IMR-90 (cell line): ENCODE measurements around the gene PAPLN. TPM values are rescaled to one million over a fixed set of nuclear protein-coding genes. Genes with fewer than 3 reads are reported as not detected.

ENCODE experiments used
- ATAC-seq: fragments of 200-7000 bp; cut with Tn5 transposase; 2 replicates; pipeline ENCODE4 v1.9.1; 2020; ENCODE audit warnings: low read depth, mild to moderate bottlenecking, moderate library complexity
- BruUV-seq: library from RNA; stranded (reverse); fragments of 400-500 nt; replicated peaks from 2 replicates; lab custom pipeline; 2021; lab: Mats Ljungman, UMichigan
- CTCF ChIA-PET: fragments of 300-600 bp; formaldehyde crosslinking; extraction: SDS; loops from one replicate; lab custom pipeline; 2021; ENCODE audit warnings: antibody characterized with exemption; lab: Yijun Ruan, JAX
- POLR2A ChIA-PET: fragments of 300-600 bp; sonication (Branson Sonifier 250); formaldehyde crosslinking; loops from one replicate; lab custom pipeline; 2022; ENCODE audit warnings: antibody characterized with exemption; ENCODE audit not compliant: unreplicated experiment; lab: Charles Lee
- DNase-seq: peaks from one replicate; pipeline ENCODE4 v3.0.0; 2013
- H2AFZ ChIP-seq: replicated peaks from 2 replicates; pipeline ENCODE3; 2013; ENCODE audit warnings: low read length, mild to moderate bottlenecking; ENCODE audit not compliant: poor library complexity
- H2AK5ac ChIP-seq: 2 replicates; pipeline ENCODE4 v1.6.1; 2013; ENCODE audit warnings: low read depth, low read length, inconsistent platforms
- H2AK9ac ChIP-seq: replicated peaks from 2 replicates; pipeline ENCODE3; 2013; ENCODE audit warnings: mild to moderate bottlenecking, low read depth, low read length, moderate library complexity; ENCODE audit not compliant: poor library complexity
- H2BK120ac ChIP-seq: 2 replicates; pipeline ENCODE4 v1.6.1; 2013; ENCODE audit warnings: low read depth, low read length, inconsistent platforms
- H2BK15ac ChIP-seq: 3 replicates; pipeline ENCODE4 v1.6.1; 2013; ENCODE audit warnings: low read depth, low read length, inconsistent platforms
- H2BK20ac ChIP-seq: 2 replicates; pipeline ENCODE4 v1.6.1; 2013; ENCODE audit warnings: low read depth, mild to moderate bottlenecking, inconsistent platforms, low read length, moderate library complexity
- H2BK5ac ChIP-seq: 2 replicates; pipeline ENCODE4 v1.6.1; 2013; ENCODE audit warnings: mild to moderate bottlenecking, low read depth, low read length, inconsistent platforms; ENCODE audit not compliant: poor library complexity, severe bottlenecking
- H3K14ac ChIP-seq: replicated peaks from 2 replicates; pipeline ENCODE4 v1.6.1; 2013; ENCODE audit warnings: low read depth, low read length, inconsistent platforms
- H3K18ac ChIP-seq: 2 replicates; pipeline ENCODE4 v1.6.1; 2013; ENCODE audit warnings: low read depth, low read length, control low read depth
- H3K23ac ChIP-seq: 2 replicates; pipeline ENCODE4 v1.6.1; 2013; ENCODE audit warnings: low read depth, low read length, inconsistent platforms
- H3K27ac ChIP-seq: 2 replicates; pipeline ENCODE4 v1.5.1; 2013; ENCODE audit warnings: mild to moderate bottlenecking, control low read depth, low read length; ENCODE audit not compliant: insufficient read depth
- H3K27me3 ChIP-seq: 2 replicates; pipeline ENCODE4 v1.6.1; 2013; ENCODE audit warnings: low read length; ENCODE audit not compliant: control insufficient read depth, insufficient read depth
- H3K36me3 ChIP-seq: 2 replicates; pipeline ENCODE4 v1.6.1; 2013; ENCODE audit warnings: low read length, mixed read lengths; ENCODE audit not compliant: control insufficient read depth, insufficient read depth
- H3K4ac ChIP-seq: 2 replicates; pipeline ENCODE4 v1.6.1; 2013; ENCODE audit warnings: low read depth, low read length, inconsistent platforms
- H3K4me1 ChIP-seq: 2 replicates; pipeline ENCODE4 v1.6.1; 2013; ENCODE audit warnings: low read length, mixed read lengths; ENCODE audit not compliant: control insufficient read depth, insufficient read depth
- H3K4me2 ChIP-seq: 2 replicates; pipeline ENCODE4 v1.6.1; 2013; ENCODE audit warnings: low read depth, mild to moderate bottlenecking, control low read depth, low read length, moderate library complexity
- H3K4me3 ChIP-seq: 2 replicates; pipeline ENCODE4 v1.5.1; 2013; ENCODE audit warnings: low read depth, mild to moderate bottlenecking, control low read depth, low read length, moderate library complexity; ENCODE audit not compliant: insufficient read depth
- H3K56ac ChIP-seq: 2 replicates; pipeline ENCODE4 v1.6.1; 2013; ENCODE audit warnings: low read length, inconsistent platforms; ENCODE audit not compliant: insufficient read depth; ENCODE audit errors: extremely low read depth
- H3K79me1 ChIP-seq, 2 experiments: 2 replicates each; pipeline ENCODE4 v1.6.1; 2013; ENCODE audit warnings: low read length in 2 of 2, inconsistent platforms in 1 of 2, low read depth in 1 of 2
- H3K9ac ChIP-seq: 2 replicates; pipeline ENCODE4 v1.6.1; 2013; ENCODE audit warnings: low read depth, low read length, control low read depth
- H3K9me1 ChIP-seq: 2 replicates; pipeline ENCODE4 v1.6.1; 2013; ENCODE audit warnings: low read length, inconsistent platforms; ENCODE audit not compliant: insufficient read depth
- H3K9me3 ChIP-seq: 2 replicates; pipeline ENCODE4 v1.6.1; 2013; ENCODE audit warnings: low read length; ENCODE audit not compliant: control insufficient read depth, insufficient read depth
- H4K20me1 ChIP-seq: 2 replicates; pipeline ENCODE4 v1.6.1; 2013; ENCODE audit warnings: low read length, inconsistent platforms; ENCODE audit not compliant: insufficient read depth
- H4K5ac ChIP-seq: 2 replicates; pipeline ENCODE4 v1.6.1; 2013; ENCODE audit warnings: mild to moderate bottlenecking, low read depth, low read length, control low read depth
- H4K8ac ChIP-seq, 2 experiments: 2 replicates each; pipeline ENCODE4 v1.6.1; 2013; ENCODE audit warnings: low read depth in 2 of 2, low read length in 2 of 2, control low read depth in 1 of 2, inconsistent platforms in 1 of 2
- H4K91ac ChIP-seq: 2 replicates; pipeline ENCODE4 v1.6.1; 2013; ENCODE audit warnings: low read depth, low read length, inconsistent platforms; ENCODE audit not compliant: insufficient read depth
- BHLHE40 ChIP-seq: fragments of 150-350 bp; IDR thresholded peaks from 2 replicates; pipeline ENCODE4 v1.6.1; 2016; ENCODE audit warnings: mild to moderate bottlenecking, low read depth, low read length
- CEBPB ChIP-seq: IDR thresholded peaks from 2 replicates; pipeline ENCODE4 v1.6.1; 2012; ENCODE audit warnings: low read depth, low read length, improper control_type of control experiment
- CHD1 ChIP-seq: IDR thresholded peaks from 2 replicates; pipeline ENCODE4 v1.6.1; 2012; ENCODE audit warnings: low read depth, low read length, improper control_type of control experiment
- MAFK ChIP-seq: IDR thresholded peaks from 2 replicates; pipeline ENCODE4 v1.6.1; 2012; ENCODE audit warnings: low read depth, low read length, improper control_type of control experiment
- MAZ ChIP-seq: IDR thresholded peaks from 2 replicates; pipeline ENCODE4 v1.6.1; 2012; ENCODE audit warnings: low read depth, mild to moderate bottlenecking, low read length, improper control_type of control experiment, moderate library complexity, borderline replicate concordance
- MXI1 ChIP-seq: IDR thresholded peaks from 2 replicates; pipeline ENCODE4 v1.6.1; 2012; ENCODE audit warnings: low read depth, mild to moderate bottlenecking, low read length, moderate library complexity, borderline replicate concordance
- NFE2L2 ChIP-seq: fragments of 150-350 bp; IDR thresholded peaks from 2 replicates; pipeline ENCODE4 v1.6.1; 2016; ENCODE audit warnings: low read depth, mild to moderate bottlenecking, low read length
- POLR2A ChIP-seq: IDR thresholded peaks from 2 replicates; pipeline ENCODE4 v1.6.1; 2012; ENCODE audit warnings: mild to moderate bottlenecking, low read depth, low read length
- RAD21 ChIP-seq: IDR thresholded peaks from 2 replicates; pipeline ENCODE4 v1.6.1; 2012; ENCODE audit warnings: low read length, improper control_type of control experiment
- RCOR1 ChIP-seq: IDR thresholded peaks from 2 replicates; pipeline ENCODE4 v1.6.1; 2012; ENCODE audit warnings: mild to moderate bottlenecking, low read length, improper control_type of control experiment; ENCODE audit not compliant: insufficient replicate concordance
- RFX5 ChIP-seq: IDR thresholded peaks from 2 replicates; pipeline ENCODE4 v1.8.0; 2012; ENCODE audit warnings: low read depth, mild to moderate bottlenecking, low read length, moderate library complexity
- SMC3 ChIP-seq: fragments of 150-350 bp; IDR thresholded peaks from 2 replicates; pipeline ENCODE4 v1.6.1; 2016; ENCODE audit warnings: low read depth, mild to moderate bottlenecking, antibody characterized with exemption, low read length, moderate library complexity
- USF2 ChIP-seq: fragments of 150-350 bp; IDR thresholded peaks from 2 replicates; pipeline ENCODE4 v1.6.1; 2017; ENCODE audit warnings: mild to moderate bottlenecking, antibody characterized with exemption, low read length, low read depth
- WGBS, 2 experiments: methylation state at CpG; one replicate each; pipeline versions ENCODE4 v1.1.5 to v1.1.7; 2013; ENCODE audit warnings: missing lambda C conversion rate in 2 of 2; ENCODE audit not compliant: insufficient read length in 1 of 2; ENCODE audit errors: extremely low coverage in 2 of 2; 5-methylcytosine and 5-hydroxymethylcytosine counted together
- dilution Hi-C: fragments of 300-500 bp; cut with HindIII; formaldehyde crosslinking; loops from one replicate; pipeline ENCODE4 v1.14.3; 2018; ENCODE audit warnings: low sequenced_read_pairs; ENCODE audit not compliant: unreplicated experiment
- in situ Hi-C: fragments of 300-500 bp; cut with MboI; formaldehyde crosslinking; loops from 3 replicates; pipeline ENCODE4 v1.14.3; 2019; ENCODE audit warnings: low sequenced_read_pairs, inconsistent platforms, mixed read lengths
- intact Hi-C: fragments of 100-400 bp; cut with micrococcal nuclease; formaldehyde crosslinking; loops from 2 replicates; pipeline ENCODE4 v1.10.0; 2022
- polyA plus RNA-seq, 3 experiments: library from polyadenylated mRNA; depleted of rRNA; stranded (reverse); fragments of >200 nt; gene quantifications; 2 replicates each; pipeline ENCODE4 v1.2.3, GENCODE V29; 2012; ENCODE audit warnings: low replicate concordance in 1 of 3
- total RNA-seq: library from RNA; depleted of rRNA; stranded (reverse); fragments of >200 nt; gene quantifications from 2 replicates; pipeline ENCODE4 v1.2.3, GENCODE V29; 2012
- TF ChIP-seq, protein P1 (sequence below): conservative IDR thresholded peaks from 2 replicates; pipeline ENCODE4 v1.5.1; 2012; ENCODE audit warnings: mild to moderate bottlenecking, low read depth, low read length, improper control_type of control experiment
- TF ChIP-seq, protein P2 (sequence below): fragments of 150-350 bp; IDR thresholded peaks from 2 replicates; pipeline ENCODE4 v1.6.1; 2016; ENCODE audit warnings: low read depth, mild to moderate bottlenecking, low read length, moderate library complexity, borderline replicate concordance

Gene PAPLN
- total and polyA plus RNA-seq, 2 of the 4 experiments (the other 2 are of a cell fraction) = 0.36 to 1.2 TPM

GRCh38 chr14:73252491-73253322 lies 15.4 kb downstream of the PAPLN start:
- 85% methylated on average over 15 of the region's 29 CpGs; no CpG with 5 or more reads in 1 of the 2 experiments for WGBS, 2 experiments
- Histone ChIP-seq H3K18ac (no peak overlapping the region), H3K4ac (no peak overlapping the region), H3K27me3 (no peaks in the 10 kb centered on the region), H4K91ac (no peak overlapping the region), H4K8ac (no peak overlapping the region), H2AFZ (no peak overlapping the region), H2BK20ac (no peak overlapping the region), H2BK5ac (no peak overlapping the region), H3K4me2 (no peak overlapping the region), H4K5ac (no peak overlapping the region), H3K4me3 (no peak overlapping the region), H3K9me3 (no peaks in the 10 kb centered on the region), H3K56ac (no peak overlapping the region), H3K14ac (no peak overlapping the region), H3K23ac (no peak overlapping the region), H2BK120ac (no peak overlapping the region), H3K79me1 (no peaks in the 10 kb centered on the region), H3K4me1 (no peaks in the 10 kb centered on the region), H2AK9ac (peak overlapping the region; percentile 65), H3K27ac (no peak overlapping the region), H2AK5ac (no peak overlapping the region), H4K20me1 (no peaks in the 10 kb centered on the region), H3K36me3 (no peaks in the 10 kb centered on the region), H3K9ac (no peak overlapping the region), H3K9me1 (no peaks in the 10 kb centered on the region), H2BK15ac (no peak overlapping the region)
- ATAC-seq (no peak), DNase-seq (no peak)
- in situ Hi-C loops = no loop called here
- ChIA-PET POLR2A (no interaction called here), CTCF (no interaction called here)
- dilution Hi-C loops = no loop called here
- intact Hi-C loops = no loop called here
- no TSS peak for BruUV-seq
- TF ChIP-seq NFE2L2 = no peak
- TF ChIP-seq MAZ = no peak
- no peak for TF ChIP-seq CHD1
- no peak for TF ChIP-seq CEBPB
- TF ChIP-seq MAFK = no peak
- no peak for TF ChIP-seq USF2
- TF ChIP-seq, protein P1, sequence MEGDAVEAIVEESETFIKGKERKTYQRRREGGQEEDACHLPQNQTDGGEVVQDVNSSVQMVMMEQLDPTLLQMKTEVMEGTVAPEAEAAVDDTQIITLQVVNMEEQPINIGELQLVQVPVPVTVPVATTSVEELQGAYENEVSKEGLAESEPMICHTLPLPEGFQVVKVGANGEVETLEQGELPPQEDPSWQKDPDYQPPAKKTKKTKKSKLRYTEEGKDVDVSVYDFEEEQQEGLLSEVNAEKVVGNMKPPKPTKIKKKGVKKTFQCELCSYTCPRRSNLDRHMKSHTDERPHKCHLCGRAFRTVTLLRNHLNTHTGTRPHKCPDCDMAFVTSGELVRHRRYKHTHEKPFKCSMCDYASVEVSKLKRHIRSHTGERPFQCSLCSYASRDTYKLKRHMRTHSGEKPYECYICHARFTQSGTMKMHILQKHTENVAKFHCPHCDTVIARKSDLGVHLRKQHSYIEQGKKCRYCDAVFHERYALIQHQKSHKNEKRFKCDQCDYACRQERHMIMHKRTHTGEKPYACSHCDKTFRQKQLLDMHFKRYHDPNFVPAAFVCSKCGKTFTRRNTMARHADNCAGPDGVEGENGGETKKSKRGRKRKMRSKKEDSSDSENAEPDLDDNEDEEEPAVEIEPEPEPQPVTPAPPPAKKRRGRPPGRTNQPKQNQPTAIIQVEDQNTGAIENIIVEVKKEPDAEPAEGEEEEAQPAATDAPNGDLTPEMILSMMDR = no peak
- TF ChIP-seq POLR2A = no peak
- TF ChIP-seq BHLHE40 = no peak
- no peak for TF ChIP-seq RCOR1
- no peak for TF ChIP-seq RFX5
- TF ChIP-seq RAD21 = no peak
- no peak for TF ChIP-seq SMC3
- TF ChIP-seq, protein P2, sequence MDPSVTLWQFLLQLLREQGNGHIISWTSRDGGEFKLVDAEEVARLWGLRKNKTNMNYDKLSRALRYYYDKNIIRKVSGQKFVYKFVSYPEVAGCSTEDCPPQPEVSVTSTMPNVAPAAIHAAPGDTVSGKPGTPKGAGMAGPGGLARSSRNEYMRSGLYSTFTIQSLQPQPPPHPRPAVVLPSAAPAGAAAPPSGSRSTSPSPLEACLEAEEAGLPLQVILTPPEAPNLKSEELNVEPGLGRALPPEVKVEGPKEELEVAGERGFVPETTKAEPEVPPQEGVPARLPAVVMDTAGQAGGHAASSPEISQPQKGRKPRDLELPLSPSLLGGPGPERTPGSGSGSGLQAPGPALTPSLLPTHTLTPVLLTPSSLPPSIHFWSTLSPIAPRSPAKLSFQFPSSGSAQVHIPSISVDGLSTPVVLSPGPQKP = no peak
- TF ChIP-seq MXI1 = no peak
